K562 (cell line): ENCODE results near the gene BLM. TPM values are rescaled to one million over a fixed set of nuclear protein-coding genes. Genes with fewer than 3 reads are reported as not detected.
"Not testable (repeated sequence)": the region's sequence is repeated elsewhere in the genome, so short reads cannot be mapped to it uniquely, and the experiment has no call there.

ENCODE experiments used
- ATAC-seq: fragments of 200-7000 bp; cut with Tn5 transposase; 3 replicates; pipeline ENCODE4 v1.9.1; 2020; ENCODE audit warnings: moderate library complexity
- BruUV-seq: library from RNA; stranded (reverse); fragments of 400-500 nt; replicated peaks from 2 replicates; lab custom pipeline; 2021; lab: Mats Ljungman, UMichigan
- CTCF ChIA-PET: fragments of 300-600 bp; formaldehyde crosslinking; extraction: SDS; loops from one replicate; lab custom pipeline; 2021; ENCODE audit warnings: low intra/inter-chr PET ratio; lab: Yijun Ruan, JAX
- POLR2A ChIA-PET: fragments of 300-600, 350-650 bp; sonication (Branson Sonifier 250); formaldehyde crosslinking; extraction: SDS; loops from one replicate; lab custom pipeline; 2021; ENCODE audit warnings: antibody characterized with exemption, inconsistent platforms; lab: Yijun Ruan, JAX
- DNase-seq, 4 experiments: peaks; one replicate each; pipeline versions ENCODE4 v3.0.0 to v3.0.0-alpha.2; 2011 to 2018; ENCODE audit warnings: low spot score in 3 of 4, mixed read lengths in 3 of 4; ENCODE audit errors: extremely low read depth in 1 of 4
- FAIRE-seq: peaks from 2 replicates; lab custom pipeline; 2011; peaks lifted over from hg19 to GRCh38; lab: Jason Lieb, UNC
- H2AFZ ChIP-seq: 2 replicates; pipeline ENCODE4 v1.6.0; 2011; ENCODE audit warnings: low read depth, low read length, control low read depth, inconsistent platforms
- H3K27ac ChIP-seq: fragments of 200-600 bp; 3 replicates; pipeline ENCODE4 v1.8.0; 2011; ENCODE audit warnings: low read depth, mild to moderate bottlenecking, control low read depth, inconsistent platforms, low read length, moderate library complexity, mixed read lengths; ENCODE audit errors: extremely low read depth
- H3K27me3 ChIP-seq, 2 experiments: fragments of 300-600 bp in 1 of 2; 2 replicates in 1 of 2; 3 replicates in 1 of 2; pipeline versions ENCODE4 v1.6.0 to v1.8.0; 2011; ENCODE audit warnings: inconsistent platforms in 2 of 2, low read length in 2 of 2, mild to moderate bottlenecking in 1 of 2, mixed read lengths in 1 of 2, moderate library complexity in 1 of 2; ENCODE audit not compliant: control insufficient read depth in 2 of 2, insufficient read depth in 2 of 2
- H3K36me3 ChIP-seq: fragments of 300-600 bp; 3 replicates; pipeline ENCODE4 v1.8.0; 2011; ENCODE audit warnings: mild to moderate bottlenecking, low read length, inconsistent platforms; ENCODE audit not compliant: control insufficient read depth, insufficient read depth
- H3K4me1 ChIP-seq, 2 experiments: fragments of 200-600 bp in 1 of 2; replicated peaks in 1 of 2; 2 replicates in 1 of 2; 3 replicates in 1 of 2; pipeline versions ENCODE4 v1.5.1 to v1.8.0; 2011; ENCODE audit warnings: inconsistent platforms in 2 of 2, low read length in 2 of 2, mild to moderate bottlenecking in 1 of 2, mixed read lengths in 1 of 2, moderate library complexity in 1 of 2; ENCODE audit not compliant: control insufficient read depth in 2 of 2, insufficient read depth in 2 of 2
- H3K4me2 ChIP-seq: 2 replicates; pipeline ENCODE4 v1.6.1; 2011; ENCODE audit warnings: low read length, control low read depth, inconsistent platforms, mixed read lengths; ENCODE audit not compliant: insufficient read depth
- H3K4me3 ChIP-seq: fragments of 200-600 bp; sonication (generic), shearing (Covaris generic); 2 replicates; pipeline ENCODE4 v1.5.1; 2016; ENCODE audit warnings: control low read depth, inconsistent platforms
- H3K79me2 ChIP-seq: fragments of 200-600 bp; 3 replicates; pipeline ENCODE4 v1.8.0; 2011; ENCODE audit warnings: low read length, inconsistent platforms; ENCODE audit not compliant: control insufficient read depth, insufficient read depth
- H3K9ac ChIP-seq, 2 experiments: 2 replicates each; pipeline versions ENCODE4 v1.6.0 to v1.6.1; 2011; ENCODE audit warnings: low read depth in 2 of 2, low read length in 2 of 2, control low read depth in 1 of 2, inconsistent platforms in 1 of 2, mild to moderate bottlenecking in 1 of 2, mixed read lengths in 1 of 2; ENCODE audit not compliant: insufficient read depth in 1 of 2
- H3K9me1 ChIP-seq: one replicate; pipeline ENCODE4 v1.6.0; 2011; ENCODE audit warnings: inconsistent platforms, mild to moderate bottlenecking, low read length, moderate library complexity; ENCODE audit not compliant: control insufficient read depth, insufficient read depth
- H3K9me3 ChIP-seq: replicated peaks from 2 replicates; pipeline ENCODE4 v1.5.1; 2011; ENCODE audit warnings: low read depth, low read length, inconsistent platforms; ENCODE audit not compliant: control insufficient read depth, insufficient read depth
- H4K20me1 ChIP-seq: replicated peaks from 2 replicates; pipeline ENCODE4 v1.6.1; 2011; ENCODE audit warnings: low read length, inconsistent platforms, mixed read lengths; ENCODE audit not compliant: control insufficient read depth, insufficient read depth
- ADNP ChIP-seq: fragments of 200-800 bp; sonication (Bioruptor generic); IDR thresholded peaks from 2 replicates; pipeline ENCODE4 v1.6.1; 2016; ENCODE audit warnings: missing genetic modification characterization, missing compliant biosample characterization
- BCOR ChIP-seq: fragments of 450-650 bp; IDR thresholded peaks from 2 replicates; pipeline ENCODE4 v1.6.1; 2016
- CBX3 ChIP-seq, 2 experiments: IDR thresholded peaks; 1 replicate in 1 of 2; 2 replicates in 1 of 2; pipeline ENCODE4 v1.6.1; 2012; ENCODE audit warnings: inconsistent platforms in 2 of 2, low read length in 2 of 2, borderline replicate concordance in 1 of 2, control low read depth in 1 of 2
- RBM25 ChIP-seq: fragments of 200-400 bp; formaldehyde crosslinking; IDR thresholded peaks from 2 replicates; pipeline ENCODE4 v1.6.1; 2018; ENCODE audit warnings: low read length, low read depth, moderate library complexity; ENCODE audit not compliant: severe bottlenecking
- SMARCA5 ChIP-seq: fragments of 450-650 bp; IDR thresholded peaks from 2 replicates; pipeline ENCODE4 v1.6.1; 2016
- TRIM28 ChIP-seq: fragments of 450-650 bp; IDR thresholded peaks from 2 replicates; pipeline ENCODE4 v1.6.1; 2017
- ZNF354B ChIP-seq: fragments of 250-450 bp; sonication (Bioruptor Pico); IDR thresholded peaks from 2 replicates; pipeline ENCODE4 v1.4.0; 2020
- ZNF507 ChIP-seq: conservative IDR thresholded peaks from 2 replicates; pipeline ENCODE4 v1.6.1; 2017; ENCODE audit warnings: missing genetic modification characterization, missing compliant biosample characterization
- WGBS: fragments of 100-300 bp; shearing (Covaris generic); methylation state at CpG from one replicate; pipeline ENCODE4 v1.1.6; 2016; ENCODE audit warnings: low coverage, mixed read lengths; ENCODE audit not compliant: insufficient coverage; ENCODE audit errors: missing lambda C conversion rate; 5-methylcytosine and 5-hydroxymethylcytosine counted together
- in situ Hi-C: fragments of 300-500 bp; cut with MboI; formaldehyde crosslinking; loops from 4 replicates; pipeline ENCODE4 v1.15.0; 2018; ENCODE audit warnings: inconsistent platforms, mixed read lengths
- intact Hi-C: fragments of 100-400 bp; cut with micrococcal nuclease; formaldehyde crosslinking; loops from 2 replicates; pipeline ENCODE4 v1.14.2; 2022
- polyA plus RNA-seq, 8 experiments: library from polyadenylated mRNA; depleted of rRNA in 4 of 8; stranded (reverse) in 5 of 8; unstranded in 3 of 8; fragments of >200 nt; fragmentation: Nextera tagmentation in 2 of 8; fragmentation: Illumina TruSeq in 1 of 8; extraction: Ambion mirVana in 2 of 8; extraction: Trizol in 1 of 8; gene quantifications; 2 replicates each; pipeline versions ENCODE4 v1.2.1 to v1.2.3, GENCODE V29; 2011 to 2014; ENCODE audit warnings: inconsistent platforms in 1 of 8, missing spikeins in 1 of 8
- total RNA-seq, 7 experiments: library from RNA; depleted of rRNA in 6 of 7; stranded (reverse); fragments of >200 nt in 6 of 7; fragmentation: Illumina TruSeq in 2 of 7; extraction: Trizol in 2 of 7; gene quantifications; 2 replicates each; pipeline versions ENCODE4 v1.2.1 to v1.2.3, GENCODE V29; 2011 to 2021; ENCODE audit warnings: low replicate concordance in 1 of 7

The BLM gene
- total and polyA plus RNA-seq, 9 of the 15 experiments (the other 6 are each of a cell fraction or from before 2014, with no cell fraction given): 21.0 to 56.0 (median 43.9) TPM

DNA sequence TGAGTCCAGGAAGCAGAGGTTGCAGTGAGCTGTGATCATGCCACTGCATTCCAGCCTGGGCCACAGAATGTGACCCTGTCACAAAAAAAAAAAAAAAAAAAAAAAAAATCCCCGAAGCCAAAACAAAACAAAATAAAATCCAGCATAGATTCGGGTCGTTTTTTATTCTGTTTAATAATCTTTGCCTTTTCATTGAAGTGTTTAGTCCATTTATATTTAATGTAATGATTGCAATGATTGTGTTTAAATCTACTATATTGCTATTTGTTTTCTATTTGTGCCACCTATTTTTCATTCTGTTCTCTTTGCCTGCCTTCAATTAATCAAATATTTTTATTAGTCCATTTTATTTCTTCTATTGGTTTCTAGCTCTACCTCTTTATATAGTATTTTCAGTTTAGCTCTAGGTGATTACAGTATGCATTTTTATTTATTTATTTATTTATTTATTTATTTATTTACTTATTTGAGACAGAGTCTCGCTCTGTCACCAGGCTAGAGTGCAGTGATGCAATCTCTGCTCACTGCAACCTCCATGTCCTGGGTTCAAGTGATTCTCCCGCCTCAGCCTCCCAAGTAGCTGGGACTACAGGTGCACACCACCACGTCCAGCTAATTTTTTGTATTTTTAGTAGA lies 27.7 kb upstream of the BLM start:
- H3K27ac ChIP-seq, CTCF ChIA-PET, H4K20me1 ChIP-seq, H3K36me3 ChIP-seq, BruUV-seq, intact Hi-C loops, in situ Hi-C loops, H3K4me2 ChIP-seq, H2AFZ ChIP-seq, H3K9me3 ChIP-seq, DNase-seq, ATAC-seq, H3K27me3 ChIP-seq, H3K4me3 ChIP-seq: not testable (repeated sequence)
- peaks cover 0 to 18% of the 10 kb centered on the region in 2 experiments; a peak in 4 of 5 replicates for H3K4me1 ChIP-seq
- POLR2A ChIA-PET: interaction anchor here (1.5 kb wide), 1 partner anchor 28 kb away, joined by 3 read pairs; the partner anchor contains the start of gene BLM
- 77% methylated on average over 6 of the region's 6 CpGs for WGBS
- TF ChIP-seq SMARCA5 (peak; percentile 47; the same call in 1 of the 2 replicates), ZNF507 (tag) (peak; percentile 100), ZNF354B (CRISPR knock-in tag) (peak; percentile 98), CBX3 (IDR thresholded peaks at IDR 0.05; ENCODE audit: borderline replicate concordance in 1 of 2, low read length in 2 of 2) (peak in 1 of 2 experiments; percentile 61; a peak in 1 of 3 replicates), BCOR (peak; percentile 33; the same call in 1 of the 2 replicates), TRIM28 (peak; percentile 65; the same call in 1 of the 2 replicates), ADNP (tag) (0 out of 2 replicates have a peak, but pooled peaks have one; percentile 22), RBM25 (peak; percentile 91)
- TF ChIP-seq, all 486 proteins: peak for 8; not testable (repeated sequence) for 478
- H3K9me1 ChIP-seq, H3K79me2 ChIP-seq, FAIRE-seq, H3K9ac ChIP-seq: not testable (repeated sequence)
